C4-2B (cell line): ENCODE results near the gene ALOXE3.

ENCODE experiments used
- CTCF ChIP-seq: fragments of 450-650 bp; conservative IDR thresholded peaks from 2 replicates; pipeline ENCODE4 v1.5.1; 2017; ENCODE audit warnings: mild to moderate bottlenecking
- ZFX ChIP-seq: fragments of 450-650 bp; IDR thresholded peaks from 2 replicates; pipeline ENCODE4 v1.6.1; 2017

GRCh38 chr17:8116776-8117175 is 1.5 kb downstream of the ALOXE3 start:
- TF ChIP-seq CTCF (no peak), ZFX (no peak)
